Measurements from ENCODE around the gene OAS3. TPM values are rescaled to one million over a fixed set of nuclear protein-coding genes. Genes with fewer than 3 reads are reported as not detected.
"Not testable (repeated sequence)": the region's sequence is repeated elsewhere in the genome, so short reads cannot be mapped to it uniquely, and the experiment has no call there.

Gene OAS3
- polyA plus RNA-seq, 4 donors: 8.6 to 11.6 (median 9.5) TPM

DNA sequence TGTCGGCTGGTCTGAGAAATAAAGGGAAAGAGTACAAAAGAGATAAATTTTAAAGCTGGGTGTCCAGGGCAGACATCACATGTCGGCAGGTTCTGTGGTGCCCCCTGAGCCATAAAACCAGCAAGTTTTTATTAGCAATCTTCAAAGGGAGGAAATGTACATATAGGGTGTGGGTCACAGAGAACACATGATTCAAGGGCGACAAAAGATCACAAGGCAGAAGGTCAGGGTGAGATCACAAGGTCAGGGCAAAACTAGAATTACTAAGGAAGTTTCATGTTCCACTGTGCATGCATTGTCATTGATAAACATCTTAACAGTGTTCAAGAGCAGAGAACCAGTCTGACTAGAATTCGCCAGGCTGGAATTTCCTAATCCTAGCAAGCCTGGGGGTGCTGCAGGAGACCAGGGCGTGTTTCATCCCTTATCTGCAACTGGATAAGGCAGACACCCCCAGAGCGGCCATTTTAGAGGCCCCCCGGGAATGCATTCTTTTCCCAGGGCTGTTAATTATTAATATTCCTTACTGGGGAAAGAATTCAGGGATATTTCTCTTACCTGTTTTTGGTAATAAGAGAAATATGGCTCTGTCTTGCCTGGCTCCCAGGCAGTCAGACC, 11.7 kb upstream of the OAS3 start:
- DNase-seq (ENCODE audit: low read depth in 4 of 4, low spot score in 3 of 4): not testable (repeated sequence)

DNA sequence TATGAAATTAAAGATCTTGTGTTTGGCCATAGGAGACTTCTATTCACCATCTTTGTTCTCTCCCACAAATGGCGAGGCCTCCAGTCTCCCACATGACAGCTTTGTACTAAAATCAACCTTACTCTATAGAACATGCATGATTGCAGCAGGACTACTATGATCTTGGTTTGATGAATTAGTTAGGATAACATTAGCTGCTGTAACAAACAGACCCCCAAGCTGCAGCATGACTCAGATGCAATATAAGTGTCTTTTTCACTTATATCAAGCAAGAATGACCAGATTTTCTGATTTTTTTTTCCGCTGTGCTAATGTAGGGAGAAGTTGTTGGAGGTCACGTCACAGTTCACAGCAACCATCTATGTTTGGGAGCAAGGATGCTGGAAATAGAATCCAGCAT, 10.8 kb upstream of the OAS3 start:
- DNase-seq (ENCODE audit: low read depth in 4 of 4, low spot score in 3 of 4): no peak

DNA sequence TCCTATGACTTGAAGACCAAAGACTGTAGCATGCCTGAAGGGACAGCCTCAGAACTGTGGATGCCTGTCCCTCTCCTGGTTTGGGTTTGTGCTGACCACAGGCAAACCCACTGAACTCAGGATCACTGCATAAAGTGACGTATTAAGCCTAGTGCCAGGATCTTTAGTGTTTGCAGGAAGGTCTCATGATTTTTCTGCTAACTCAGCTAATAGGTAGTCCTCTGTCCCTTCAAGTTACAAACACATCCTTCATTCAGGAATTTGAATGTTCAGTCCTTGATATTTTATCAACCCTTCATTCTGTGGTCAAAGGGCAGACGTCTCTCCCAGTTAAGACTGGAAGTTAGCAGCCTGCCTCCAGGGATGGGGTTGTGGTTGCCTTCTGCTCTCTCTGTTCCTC, 10.3 kb upstream of the OAS3 start:
- no peak for DNase-seq (ENCODE audit: low read depth in 4 of 4, low spot score in 3 of 4)

DNA sequence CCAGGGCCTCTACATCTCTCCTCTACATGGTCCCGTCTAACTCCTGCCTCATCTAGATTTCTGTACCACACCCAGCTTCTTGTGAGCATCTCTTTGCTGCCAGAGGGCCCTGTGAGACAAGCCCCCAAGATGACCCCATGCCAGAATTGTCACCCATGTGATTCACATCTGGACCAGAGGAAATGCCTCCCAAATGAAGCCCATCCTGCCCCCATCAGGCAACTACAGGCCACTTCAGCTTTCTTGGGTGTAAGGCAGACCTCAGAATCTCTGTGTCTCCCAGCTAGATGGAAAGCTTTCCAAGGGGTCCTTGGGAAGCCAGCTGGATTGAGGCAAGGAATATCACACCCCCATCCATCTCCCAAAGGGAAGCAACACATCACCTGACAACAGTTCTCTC, 9.3 kb upstream of the OAS3 start:
- no peak for DNase-seq (ENCODE audit: low read depth in 4 of 4, low spot score in 3 of 4)

DNA sequence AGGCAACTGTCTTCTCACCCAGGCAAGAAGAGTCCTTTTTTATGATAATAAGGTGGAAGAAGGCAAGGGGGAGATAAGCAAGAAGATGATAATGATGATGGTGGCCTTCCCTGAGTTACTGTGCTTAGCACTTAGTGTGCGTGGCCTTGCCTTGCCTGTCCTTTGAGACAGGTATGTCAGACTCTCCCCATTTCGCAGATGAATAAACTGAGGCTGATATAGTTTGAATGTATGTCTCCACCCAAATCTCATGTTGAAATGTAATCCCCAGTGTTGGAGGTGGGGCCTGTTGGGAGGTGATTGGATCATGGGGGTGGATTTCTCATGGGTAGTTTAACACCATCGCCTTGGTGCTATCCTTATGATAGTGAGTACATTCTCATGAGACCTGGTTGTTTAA, 8.6 kb upstream of the OAS3 start:
- no peak for DNase-seq (ENCODE audit: low read depth in 4 of 4, low spot score in 3 of 4)

DNA sequence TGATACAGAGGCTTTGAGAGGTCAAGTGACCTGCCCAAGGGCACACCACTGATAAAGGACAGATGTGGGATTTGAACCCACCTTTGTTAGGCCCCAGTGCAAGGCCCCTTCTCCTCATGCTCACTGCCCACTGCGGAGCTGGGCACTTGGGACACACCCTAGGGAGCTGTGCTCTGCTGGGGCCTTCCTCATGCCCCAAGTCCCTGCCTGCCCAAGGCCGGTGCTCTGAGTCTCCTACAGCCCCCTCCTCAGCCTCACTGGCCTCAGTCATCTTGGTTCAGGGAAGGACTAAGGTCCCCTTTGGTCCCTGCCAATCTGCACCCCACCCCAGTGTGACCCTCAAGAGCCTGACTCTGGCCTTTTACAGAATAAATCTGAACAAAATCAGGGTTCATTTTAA, 7.9 kb upstream of the OAS3 start:
- no peak for DNase-seq (ENCODE audit: low read depth in 4 of 4, low spot score in 3 of 4)

DNA sequence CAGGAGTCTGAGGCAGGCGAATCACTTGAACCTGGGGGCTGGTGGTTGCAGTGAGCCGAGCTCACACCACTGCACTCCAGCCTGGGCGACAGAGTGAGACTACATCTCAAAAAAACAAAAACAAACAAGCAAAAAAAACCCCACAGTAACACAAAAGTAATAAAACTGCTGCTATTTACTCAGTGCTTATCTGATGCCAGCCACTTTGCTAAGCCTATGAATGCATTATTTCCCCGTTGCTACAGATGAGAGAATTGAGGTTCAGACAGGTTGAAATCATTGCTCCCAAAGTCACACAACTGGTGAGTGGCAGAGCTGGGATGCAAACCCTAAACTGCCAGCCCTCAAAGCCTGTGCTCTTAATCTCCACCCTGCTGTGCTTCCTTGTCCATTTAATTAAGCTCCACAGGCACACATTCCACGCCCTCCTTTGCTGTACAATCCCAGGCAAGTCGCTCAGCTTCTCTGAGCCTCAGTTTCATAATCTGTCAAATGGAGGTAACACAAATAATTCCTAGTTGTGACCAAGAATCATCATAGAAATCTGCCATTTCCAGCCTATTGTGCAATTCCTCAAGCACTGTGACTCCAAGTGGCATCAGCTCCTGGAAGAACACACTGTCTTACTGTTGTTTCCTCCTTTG, 5.7 kb upstream of the OAS3 start:
- no peak for DNase-seq (ENCODE audit: low read depth in 4 of 4, low spot score in 3 of 4)

DNA sequence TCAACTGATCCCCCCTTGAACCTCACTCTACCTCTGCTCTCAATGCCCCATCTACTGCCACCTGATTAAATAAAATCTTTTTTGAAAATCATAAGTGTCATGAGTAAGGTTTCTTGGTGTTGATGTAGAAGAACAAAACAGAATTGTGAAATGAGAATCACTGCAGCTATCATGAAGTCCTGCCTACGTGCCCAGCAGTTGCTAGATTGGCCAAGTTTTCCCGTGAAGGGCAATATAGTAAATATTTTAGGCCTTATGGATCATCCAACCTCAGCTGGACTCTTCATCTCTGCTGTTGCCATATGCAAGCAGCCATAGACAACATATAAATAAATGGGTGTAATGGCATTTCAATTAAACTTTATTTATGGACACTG, 5.2 kb upstream of the OAS3 start:
- no peak for DNase-seq (ENCODE audit: low read depth in 4 of 4, low spot score in 3 of 4)

DNA sequence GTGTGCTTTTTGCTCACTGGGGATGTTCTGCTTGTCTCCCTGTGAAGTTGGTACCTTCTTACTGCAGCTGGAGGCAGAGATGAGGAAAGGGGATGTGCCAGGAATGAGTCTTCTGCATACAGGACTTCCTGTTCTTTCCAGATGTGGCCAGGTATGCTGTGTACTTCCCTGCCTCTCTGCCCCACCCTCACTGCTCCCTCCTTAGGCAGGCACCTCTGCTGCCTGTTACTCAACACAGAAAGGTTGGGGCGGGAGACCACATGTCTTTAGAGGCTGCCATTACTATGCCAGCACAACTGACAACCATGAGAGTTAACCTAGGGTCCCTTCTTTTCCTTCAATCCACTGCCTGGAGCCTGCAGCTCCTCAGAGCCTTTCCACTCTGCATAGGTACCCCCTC, 2.0 kb upstream of the OAS3 start:
- no peak for DNase-seq (ENCODE audit: low read depth in 4 of 4, low spot score in 3 of 4)

DNA sequence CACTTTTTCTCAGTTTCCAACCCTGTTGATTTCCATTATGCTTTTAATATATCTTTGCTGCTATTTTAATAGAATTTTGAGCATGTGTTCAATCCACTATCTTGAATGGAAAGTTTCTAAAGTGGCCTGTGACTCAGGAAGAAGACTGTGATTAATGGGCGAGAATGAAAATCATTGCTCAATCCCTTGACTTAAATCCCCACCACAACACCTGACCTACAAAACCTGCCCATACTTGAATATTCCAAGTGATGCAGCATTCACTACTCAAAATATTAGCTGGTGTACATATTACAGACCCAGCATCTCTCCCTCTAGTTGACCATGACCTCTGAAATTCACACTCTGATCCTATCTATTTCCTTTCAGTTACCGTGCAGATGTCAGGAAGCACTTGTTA, 1.3 kb upstream of the OAS3 start:
- no peak for DNase-seq (ENCODE audit: low read depth in 4 of 4, low spot score in 3 of 4)

DNA sequence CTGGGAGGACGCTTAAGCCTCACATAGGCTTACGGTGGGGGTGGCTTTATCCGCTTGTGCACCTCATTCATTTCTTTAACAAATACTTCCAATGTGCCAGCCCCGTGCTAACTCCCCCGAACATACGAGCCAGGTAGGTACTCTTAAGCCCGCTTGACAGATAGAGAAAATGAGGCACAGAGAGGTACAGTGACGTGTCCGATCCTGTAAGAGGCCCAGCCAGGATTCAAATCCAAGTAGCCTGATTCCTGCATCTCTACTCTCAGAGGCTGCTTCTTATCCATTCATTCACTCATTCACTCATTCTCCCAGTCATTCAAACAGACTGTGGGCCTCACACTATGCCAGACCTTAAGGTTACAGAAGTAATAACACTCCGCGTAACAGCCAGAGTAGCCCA, 477 bp downstream of the OAS3 start:
- DNase-seq (ENCODE audit: low read depth in 4 of 4, low spot score in 3 of 4): no peak

DNA sequence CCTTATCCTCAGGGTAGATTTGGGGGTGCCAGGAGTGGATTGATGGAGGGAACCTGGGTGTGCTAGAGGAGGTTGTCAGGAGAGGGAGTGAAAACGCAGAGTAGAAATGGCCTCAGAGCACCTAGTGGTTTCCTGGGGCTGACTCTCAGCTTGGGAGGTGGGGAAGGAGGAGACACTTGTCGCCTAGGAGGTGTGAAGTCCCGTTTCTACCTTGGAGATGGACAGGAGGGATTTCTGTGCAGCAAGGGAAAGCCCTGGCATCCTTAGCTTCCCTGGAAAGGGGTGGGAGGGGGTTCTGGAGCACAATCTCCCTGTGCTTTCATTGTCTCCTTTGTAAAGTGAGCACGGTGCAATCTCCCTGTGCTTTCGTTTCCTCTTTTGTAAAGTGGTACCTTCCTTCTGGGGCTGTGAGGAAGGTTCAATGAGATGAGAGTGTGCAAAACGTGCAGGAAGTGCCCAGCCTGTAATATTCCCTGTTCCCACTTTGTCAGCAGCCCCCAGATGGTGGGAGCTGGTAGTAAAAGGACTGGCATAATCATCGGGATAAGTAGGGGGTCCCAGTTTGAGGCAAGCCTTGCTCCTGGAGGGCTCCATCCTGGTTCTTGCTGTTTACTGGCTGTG, 1.6 kb downstream of the OAS3 start:
- no peak for DNase-seq (ENCODE audit: low read depth in 4 of 4, low spot score in 3 of 4)

DNA sequence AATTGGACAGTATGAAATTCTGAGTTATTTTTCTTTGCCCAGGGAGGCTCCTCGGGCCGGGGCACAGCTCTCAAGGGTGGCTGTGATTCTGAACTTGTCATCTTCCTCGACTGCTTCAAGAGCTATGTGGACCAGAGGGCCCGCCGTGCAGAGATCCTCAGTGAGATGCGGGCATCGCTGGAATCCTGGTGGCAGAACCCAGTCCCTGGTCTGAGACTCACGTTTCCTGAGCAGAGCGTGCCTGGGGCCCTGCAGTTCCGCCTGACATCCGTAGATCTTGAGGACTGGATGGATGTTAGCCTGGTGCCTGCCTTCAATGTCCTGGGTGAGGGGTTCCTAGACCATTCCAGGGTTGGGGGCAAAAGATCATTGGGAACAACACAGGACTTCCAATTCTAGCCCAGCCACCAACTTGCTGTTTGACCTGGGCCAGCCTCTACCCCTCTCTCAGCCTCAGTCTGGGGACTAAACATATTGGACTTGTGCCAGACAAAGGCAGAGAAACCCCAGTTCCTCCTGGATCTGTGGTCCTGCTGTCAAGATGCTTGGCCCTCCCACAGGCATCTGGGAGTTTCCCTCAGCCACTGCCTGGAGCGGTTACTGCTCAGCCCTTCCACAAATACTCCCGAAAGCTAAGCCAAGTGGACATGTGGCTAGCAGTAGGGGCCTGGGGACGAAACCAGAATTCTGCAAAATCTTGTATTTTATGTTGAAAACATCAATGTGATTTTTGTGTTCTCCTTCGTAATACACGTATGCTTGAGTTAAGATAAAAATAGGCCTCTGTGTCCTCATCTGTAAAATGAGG, 3.5 kb downstream of the OAS3 start:
- DNase-seq (ENCODE audit: low read depth in 4 of 4, low spot score in 3 of 4): no peak

DNA sequence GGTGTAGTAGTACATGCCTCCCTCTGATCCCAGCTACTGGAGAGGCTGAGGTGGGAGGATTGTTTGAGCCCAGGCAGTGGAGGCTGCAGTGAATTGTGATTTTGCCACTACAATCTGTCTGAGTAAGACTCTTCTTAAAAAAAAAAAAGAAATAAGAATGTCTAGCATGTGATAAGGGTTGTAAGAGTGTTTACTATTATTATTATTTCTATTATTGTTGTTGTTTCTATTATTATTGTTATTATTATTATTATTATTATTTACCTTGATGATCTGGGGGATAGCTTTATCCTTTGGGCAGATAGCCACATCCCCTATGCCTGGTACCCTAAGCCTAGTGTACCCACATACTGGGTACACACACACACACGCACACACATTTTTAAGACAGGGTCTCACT, 4.3 kb downstream of the OAS3 start:
- DNase-seq (ENCODE audit: low read depth in 4 of 4, low spot score in 3 of 4): no peak

DNA sequence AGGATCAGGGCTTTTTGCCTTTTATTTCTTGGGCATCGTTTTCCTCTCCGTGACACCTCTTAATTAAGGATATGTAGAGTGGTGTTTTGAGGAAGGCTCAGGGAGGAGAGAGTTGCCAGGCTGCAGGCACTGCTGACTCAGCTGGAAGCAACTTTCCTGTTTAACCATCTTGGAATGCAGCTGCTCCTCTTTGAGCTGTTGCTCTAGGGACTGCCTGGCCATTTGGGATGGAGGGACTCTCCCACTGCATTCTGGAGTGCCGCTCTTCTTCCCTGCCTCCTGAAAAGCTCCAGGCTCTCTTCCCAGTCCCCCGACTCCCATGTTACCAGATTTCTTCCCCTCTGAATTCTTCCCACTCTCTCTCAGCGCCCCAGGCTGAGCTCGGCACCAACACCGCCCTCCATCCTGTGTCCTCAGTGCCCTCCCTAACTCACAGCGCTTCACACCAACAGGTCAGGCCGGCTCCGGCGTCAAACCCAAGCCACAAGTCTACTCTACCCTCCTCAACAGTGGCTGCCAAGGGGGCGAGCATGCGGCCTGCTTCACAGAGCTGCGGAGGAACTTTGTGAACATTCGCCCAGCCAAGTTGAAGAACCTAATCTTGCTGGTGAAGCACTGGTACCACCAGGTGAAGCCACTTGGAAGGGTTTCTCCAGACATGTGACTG, 5.9 kb downstream of the OAS3 start:
- no peak for DNase-seq (ENCODE audit: low read depth in 4 of 4, low spot score in 3 of 4)

DNA sequence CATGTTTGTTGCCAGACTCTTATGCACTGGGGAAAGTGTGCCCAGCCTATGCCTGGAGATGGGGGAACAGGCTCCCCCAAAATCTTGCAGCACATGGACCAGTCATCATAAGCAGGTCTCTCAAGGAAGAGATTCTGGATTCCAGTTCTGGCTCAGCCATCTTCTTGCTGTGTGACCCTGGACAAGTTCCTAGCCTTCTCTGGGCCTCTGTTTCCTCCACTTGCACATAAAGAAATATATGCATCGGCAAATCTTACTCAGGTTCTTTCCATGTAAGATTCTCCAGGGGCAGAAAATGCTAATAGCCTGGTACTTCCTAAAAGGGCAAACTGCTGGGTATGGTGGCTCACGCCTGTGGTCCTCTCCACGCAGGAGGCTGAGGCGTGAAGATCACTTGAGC, 7.2 kb downstream of the OAS3 start:
- DNase-seq (ENCODE audit: low read depth in 4 of 4, low spot score in 3 of 4): no peak

DNA sequence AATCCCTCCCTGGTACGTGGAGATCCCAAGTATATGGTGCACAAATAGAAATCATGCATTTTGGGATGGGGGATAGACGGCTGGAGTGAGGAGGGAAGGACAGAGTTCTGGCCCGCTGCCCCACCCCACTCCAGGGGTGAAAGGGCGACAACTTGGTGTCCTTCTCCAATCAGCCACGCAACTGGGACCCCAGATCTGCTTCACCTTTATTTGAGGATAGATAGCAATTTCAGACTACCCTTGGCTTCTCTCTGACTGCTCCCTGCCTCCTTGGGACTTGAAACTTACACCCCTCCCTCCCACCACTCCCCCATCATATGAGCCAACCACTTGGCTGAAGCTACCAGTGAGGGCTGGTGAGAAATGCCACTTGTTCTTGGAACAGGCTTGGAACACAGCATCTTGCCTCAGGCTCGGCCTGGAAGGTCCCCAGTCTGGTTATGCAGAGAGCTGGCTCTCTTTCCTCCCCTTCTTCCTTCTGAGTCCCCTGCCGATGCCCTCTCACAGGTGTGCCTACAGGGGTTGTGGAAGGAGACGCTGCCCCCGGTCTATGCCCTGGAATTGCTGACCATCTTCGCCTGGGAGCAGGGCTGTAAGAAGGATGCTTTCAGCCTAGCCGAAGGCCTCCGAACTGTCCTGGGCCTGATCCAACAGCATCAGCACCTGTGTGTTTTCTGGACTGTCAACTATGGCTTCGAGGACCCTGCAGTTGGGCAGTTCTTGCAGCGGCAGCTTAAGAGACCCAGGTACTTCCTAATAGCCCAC, 8.1 kb downstream of the OAS3 start:
- DNase-seq (ENCODE audit: low read depth in 4 of 4, low spot score in 3 of 4): no peak

DNA sequence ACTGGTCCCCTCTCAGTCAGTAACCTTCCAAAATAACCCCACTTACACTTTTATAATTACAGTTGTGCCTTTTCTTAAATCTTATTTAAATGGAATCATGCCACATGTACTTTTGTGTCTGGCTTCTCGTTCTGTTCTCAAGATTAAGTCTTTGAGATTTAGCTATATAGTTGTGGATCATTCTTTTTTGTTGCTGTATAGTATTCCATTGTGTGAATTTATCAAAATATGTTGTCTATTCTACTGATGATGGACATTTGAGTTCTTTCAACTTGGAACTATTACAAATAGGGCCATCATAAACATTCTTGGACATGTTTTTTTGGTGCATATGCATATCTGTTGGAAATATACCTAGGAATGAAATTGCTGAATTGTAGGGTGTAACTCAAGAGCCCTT, 9.0 kb downstream of the OAS3 start:
- DNase-seq (ENCODE audit: low read depth in 4 of 4, low spot score in 3 of 4): no peak

DNA sequence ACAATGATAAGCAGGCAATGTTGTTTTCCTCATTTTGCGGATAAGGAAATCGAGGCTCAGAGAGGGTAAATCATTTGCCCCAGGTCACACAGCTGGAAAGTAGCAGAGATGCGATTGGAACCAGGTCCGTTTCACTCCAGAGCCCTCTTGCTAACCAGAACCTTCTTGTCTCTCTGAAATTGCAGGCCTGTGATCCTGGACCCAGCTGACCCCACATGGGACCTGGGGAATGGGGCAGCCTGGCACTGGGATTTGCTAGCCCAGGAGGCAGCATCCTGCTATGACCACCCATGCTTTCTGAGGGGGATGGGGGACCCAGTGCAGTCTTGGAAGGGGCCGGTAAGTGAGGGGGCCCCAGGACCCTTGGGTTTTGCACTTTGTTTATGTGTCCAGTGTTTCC, 9.5 kb downstream of the OAS3 start:
- DNase-seq (ENCODE audit: low read depth in 4 of 4, low spot score in 3 of 4): no peak

DNA sequence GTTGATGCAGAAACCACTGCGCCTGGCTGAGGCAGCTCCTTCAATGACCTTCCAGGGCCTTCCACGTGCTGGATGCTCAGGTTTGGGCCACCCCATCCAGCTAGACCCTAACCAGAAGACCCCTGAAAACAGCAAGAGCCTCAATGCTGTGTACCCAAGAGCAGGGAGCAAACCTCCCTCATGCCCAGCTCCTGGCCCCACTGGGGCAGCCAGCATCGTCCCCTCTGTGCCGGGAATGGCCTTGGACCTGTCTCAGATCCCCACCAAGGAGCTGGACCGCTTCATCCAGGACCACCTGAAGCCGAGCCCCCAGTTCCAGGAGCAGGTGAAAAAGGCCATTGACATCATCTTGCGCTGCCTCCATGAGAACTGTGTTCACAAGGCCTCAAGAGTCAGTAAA, 10.5 kb downstream of the OAS3 start:
- no peak for DNase-seq (ENCODE audit: low read depth in 4 of 4, low spot score in 3 of 4)

Data from left renal pelvis (tissue), 4 donors.